ENCODE data around the gene ITSN1.
A peak's percentile ranks its signal among the peaks of the same experiment; 100 is the strongest.
"Not testable (repeated sequence)": the region's sequence is repeated elsewhere in the genome, so short reads cannot be mapped to it uniquely, and the experiment has no call there.

Gene ITSN1

GRCh38 chr21:33774551-33774950, 132.2 kb downstream of the ITSN1 start:
- no peak for DNase-seq (ENCODE audit: low read depth)

DNA sequence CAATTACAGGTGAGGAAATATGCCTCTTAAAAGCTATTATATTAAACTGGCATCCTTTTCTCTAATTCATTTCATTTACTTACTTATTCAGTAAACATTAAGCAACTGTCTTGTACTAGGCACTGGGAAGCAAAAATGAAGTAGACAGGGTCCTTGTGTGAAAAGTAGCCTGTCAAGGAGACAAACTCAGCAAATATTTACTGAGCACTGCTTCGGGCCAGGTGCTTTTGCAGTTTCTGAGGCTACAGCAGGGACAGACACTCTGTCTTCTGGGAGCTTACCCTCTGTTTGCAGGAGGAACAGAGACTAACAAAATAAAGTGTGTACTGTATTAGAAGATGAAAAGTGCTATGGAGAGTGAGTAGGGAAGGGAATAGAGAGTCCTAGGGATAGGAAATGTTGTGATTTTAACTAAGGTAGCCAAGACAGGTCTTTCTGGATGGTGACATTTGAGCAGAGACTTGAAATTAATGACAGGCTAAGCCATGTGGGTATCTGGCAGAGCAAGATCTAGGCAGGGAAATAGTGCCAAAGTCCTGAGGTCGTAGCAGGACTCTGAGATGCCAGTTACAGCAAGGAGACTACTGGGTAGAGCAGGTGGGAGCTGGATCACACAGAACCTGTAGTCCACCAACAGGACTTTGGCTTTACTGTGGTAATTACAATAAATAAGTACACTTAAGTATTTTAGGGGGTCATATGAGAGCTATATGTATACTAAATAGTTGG, 133.0 kb downstream of the ITSN1 start:
- DNase-seq (ENCODE audit: low read depth) = no peak

GRCh38 chr21:33780631-33781030, 138.3 kb downstream of the ITSN1 start:
- DNase-seq (ENCODE audit: low read depth) = no peak

GRCh38 chr21:33781121-33781520, 138.8 kb downstream of the ITSN1 start:
- no peak for DNase-seq (ENCODE audit: low read depth)

GRCh38 chr21:33783187-33783979, 141.1 kb downstream of the ITSN1 start:
- DNase-seq (ENCODE audit: low read depth) = no peak

- DNase-seq (ENCODE audit: low read depth) = no peak
Observed at GRCh38 chr21:33787431-33787830, 145.1 kb downstream of the ITSN1 start.

DNA sequence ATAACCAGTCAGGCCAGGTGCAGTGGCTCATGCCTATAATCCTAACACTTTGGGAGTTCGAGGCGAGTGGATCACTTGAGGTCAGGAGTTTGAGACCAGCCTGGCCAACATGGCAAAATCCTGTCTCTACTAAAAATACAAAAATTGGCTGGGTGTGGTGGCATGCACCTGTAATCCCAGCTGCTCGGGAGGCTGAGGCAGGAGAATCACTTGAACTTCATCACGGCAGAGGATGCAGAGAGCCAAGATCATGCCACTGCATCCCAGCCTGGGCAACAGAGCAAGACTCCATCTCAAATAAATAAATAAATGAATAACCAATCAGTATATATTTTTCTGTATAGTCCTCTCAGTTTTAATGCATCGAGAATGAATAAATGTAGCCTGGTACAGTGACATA, 146.1 kb downstream of the ITSN1 start:
- DNase-seq (ENCODE audit: low read depth) = not testable (repeated sequence)

DNA sequence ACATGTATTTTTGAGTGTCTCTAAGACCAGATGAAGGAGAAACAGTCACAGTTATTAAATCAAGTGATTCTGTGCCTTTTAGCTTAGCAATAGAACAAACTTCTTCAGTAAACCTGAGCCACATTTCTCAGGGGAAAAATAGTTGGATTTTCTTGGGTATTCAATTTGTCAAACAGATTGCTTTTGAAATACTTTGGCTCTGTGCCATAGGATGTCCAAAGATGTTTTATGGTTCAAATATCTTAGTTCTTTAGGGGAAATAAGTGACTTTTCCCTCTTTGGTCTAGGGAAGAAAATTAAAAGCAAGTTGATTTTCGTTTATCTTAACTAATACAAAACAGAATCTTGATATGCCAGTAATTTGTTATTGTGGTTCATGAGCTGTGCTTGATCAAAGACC, 147.4 kb downstream of the ITSN1 start:
- no peak for DNase-seq (ENCODE audit: low read depth)

DNA sequence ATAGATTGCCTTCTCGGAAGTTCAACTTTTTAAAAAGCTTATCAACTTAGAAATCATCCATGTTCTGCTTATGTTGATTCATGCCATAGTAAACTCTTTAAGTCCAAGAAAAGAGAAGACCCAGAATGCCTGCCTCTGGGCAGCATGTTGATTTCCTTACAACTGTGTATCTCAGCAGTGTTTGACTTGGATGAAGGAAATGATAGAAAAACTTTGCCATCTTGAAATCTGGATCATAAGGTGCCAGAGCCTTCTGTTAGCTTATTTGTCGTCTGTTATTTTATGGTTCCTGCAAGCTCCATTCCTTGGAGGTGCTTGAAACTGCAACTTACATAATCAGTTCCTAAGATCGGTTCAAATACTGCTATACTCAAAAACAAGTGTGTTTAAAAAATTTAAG, 148.8 kb downstream of the ITSN1 start:
- DNase-seq (ENCODE audit: low read depth) = no peak

- DNase-seq (ENCODE audit: low read depth) = no peak
Observed at GRCh38 chr21:33794596-33794995, 152.3 kb downstream of the ITSN1 start.

GRCh38 chr21:33797565-33797964, 155.3 kb downstream of the ITSN1 start:
- DNase-seq (ENCODE audit: low read depth) = no peak

DNA sequence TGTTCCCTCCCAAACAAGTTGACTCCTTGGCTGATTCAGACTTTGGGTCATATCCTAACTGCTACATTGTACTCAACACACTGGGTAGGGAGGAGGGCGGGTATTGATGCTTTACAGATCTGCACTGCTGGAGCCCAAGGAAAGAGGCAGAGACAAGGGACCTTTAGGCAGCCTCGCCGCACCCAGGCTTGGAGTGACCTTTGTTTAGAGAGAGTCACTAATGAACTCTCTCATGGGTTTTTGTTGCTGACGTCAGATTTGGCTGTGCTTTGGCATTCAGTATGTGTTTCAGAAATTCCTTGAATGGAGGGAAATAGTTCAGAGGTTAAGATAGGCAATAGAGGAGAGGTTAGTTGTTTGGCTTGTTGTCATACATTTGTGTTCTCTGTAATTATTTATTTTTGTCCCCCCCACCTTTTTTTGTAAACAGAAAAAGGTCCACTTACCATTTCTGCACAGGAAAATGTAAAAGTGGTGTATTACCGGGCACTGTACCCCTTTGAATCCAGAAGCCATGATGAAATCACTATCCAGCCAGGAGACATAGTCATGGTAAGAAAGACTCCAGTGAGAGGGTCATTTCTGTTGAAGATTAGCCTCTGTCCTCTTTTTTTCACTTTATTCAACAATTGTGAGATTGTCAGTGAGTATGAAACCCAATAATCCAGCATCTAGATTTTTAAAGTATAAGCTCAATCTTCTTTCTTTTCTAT, 157.2 kb downstream of the ITSN1 start:
- DNase-seq (ENCODE audit: low read depth) = no peak

DNA sequence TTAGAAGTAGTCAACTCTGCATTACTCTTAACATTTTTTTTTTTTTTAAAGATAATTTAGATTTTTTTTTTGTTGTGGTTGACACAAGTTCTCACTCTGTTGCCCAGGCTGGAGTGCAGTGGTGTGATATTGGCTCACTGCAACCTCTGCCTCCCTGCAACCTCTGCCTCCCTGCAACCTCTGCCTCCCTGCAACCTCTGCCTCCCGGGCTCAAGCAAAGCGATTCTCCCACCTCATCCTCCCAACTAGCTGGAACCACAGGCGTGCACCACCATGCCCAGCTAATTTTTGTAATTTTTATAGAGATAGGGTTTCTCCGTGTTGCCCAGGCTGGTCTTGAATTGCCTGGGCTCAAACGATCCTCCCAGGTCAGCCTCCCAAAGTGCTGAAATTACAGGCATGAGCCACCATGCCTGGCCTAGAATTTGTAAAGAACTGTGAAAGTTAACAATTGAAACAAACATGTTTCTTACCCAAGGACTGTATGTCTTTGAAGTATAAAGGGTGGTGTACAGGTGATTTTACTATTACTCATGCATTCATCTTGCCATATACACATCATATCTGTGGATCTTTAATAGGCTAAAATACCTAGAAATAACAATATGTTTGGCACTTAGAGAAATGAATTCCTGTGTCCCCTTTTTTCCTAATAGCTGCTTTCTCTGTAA, 158.6 kb downstream of the ITSN1 start:
- DNase-seq (ENCODE audit: low read depth) = no peak

GRCh38 chr21:33801424-33802405, 159.4 kb downstream of the ITSN1 start:
- DNase-seq (ENCODE audit: low read depth) = peak; percentile 38

- no peak for DNase-seq (ENCODE audit: low read depth)
Observed at GRCh38 chr21:33802481-33802880, 160.2 kb downstream of the ITSN1 start.

DNA sequence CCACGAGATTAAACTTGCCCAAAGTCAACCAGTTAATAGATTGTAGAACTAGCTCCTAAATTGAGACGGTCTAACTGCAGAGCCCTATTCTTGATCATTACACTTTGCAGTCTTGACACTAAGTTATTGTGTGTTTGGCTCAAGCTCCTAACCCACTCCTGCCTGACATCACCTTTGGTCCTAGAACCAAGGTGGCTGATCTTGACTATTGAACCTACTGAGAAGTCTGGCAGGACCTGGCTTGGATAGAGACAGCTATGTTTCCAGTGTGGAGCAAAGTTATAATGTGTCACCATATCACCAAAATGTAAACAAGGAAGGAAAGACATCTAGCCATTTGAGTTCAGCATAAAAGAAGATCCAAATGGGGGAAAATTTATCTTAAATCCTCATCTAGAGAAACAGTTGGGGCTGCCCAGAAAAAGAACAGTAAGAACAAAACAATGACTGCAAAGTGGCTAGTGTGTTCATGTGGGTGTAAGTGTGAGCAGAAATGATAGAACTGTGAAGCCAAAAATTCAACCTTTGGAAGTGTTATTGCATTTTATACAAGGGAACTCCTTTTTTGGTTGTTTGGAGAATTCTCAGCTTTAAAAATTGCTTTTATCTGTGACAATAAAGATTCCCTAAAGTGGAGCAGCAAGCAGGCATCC, 166.5 kb downstream of the ITSN1 start:
- DNase-seq (ENCODE audit: low read depth) = no peak

DNA sequence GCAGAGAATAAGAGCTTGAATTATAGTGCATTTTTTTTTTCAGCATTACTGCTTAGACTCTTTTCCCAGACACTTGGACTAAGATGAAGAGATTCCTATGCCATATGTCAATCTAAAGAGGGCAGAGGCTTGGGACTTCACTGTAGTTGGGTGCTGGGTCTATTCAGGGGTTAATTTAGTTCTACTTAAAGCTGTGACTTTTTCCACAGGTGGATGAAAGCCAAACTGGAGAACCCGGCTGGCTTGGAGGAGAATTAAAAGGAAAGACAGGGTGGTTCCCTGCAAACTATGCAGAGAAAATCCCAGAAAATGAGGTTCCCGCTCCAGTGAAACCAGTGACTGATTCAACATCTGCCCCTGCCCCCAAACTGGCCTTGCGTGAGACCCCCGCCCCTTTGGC, 168.5 kb downstream of the ITSN1 start:
- no peak for DNase-seq (ENCODE audit: low read depth)

- DNase-seq (ENCODE audit: low read depth) = no peak
Observed at GRCh38 chr21:33811167-33812010, 169.1 kb downstream of the ITSN1 start.

DNA sequence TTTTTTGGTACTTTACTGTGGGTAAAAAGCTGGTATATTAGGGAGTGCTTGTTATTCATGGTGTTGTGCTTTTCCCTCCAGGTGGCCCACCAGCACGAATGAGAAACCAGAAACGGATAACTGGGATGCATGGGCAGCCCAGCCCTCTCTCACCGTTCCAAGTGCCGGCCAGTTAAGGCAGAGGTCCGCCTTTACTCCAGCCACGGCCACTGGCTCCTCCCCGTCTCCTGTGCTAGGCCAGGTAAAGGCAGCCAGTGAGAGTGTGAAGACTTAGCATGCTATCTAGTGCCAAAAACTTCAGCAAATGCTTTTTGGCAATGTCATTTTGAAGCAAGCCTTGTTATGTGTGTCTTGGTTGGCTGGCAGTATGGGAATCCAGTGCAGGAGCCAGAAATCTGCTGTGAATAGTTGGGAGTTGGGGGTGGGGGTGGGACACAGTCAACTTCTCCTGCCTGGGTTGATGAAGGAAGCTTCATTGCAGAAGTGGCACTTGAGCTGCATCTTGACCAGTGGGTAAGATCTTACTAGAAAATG, 171.6 kb downstream of the ITSN1 start:
- no peak for DNase-seq (ENCODE audit: low read depth)
